Measurements from ENCODE around the gene GPHN. TPM values are rescaled to one million over a fixed set of nuclear protein-coding genes. Genes with fewer than 3 reads are reported as not detected.

Gene GPHN
- total and polyA plus RNA-seq, 2 of the 4 experiments (the other 2 are of a cell fraction), result 8.0 to 8.1 TPM

GRCh38 chr14:66541627-66542026 is 33.7 kb downstream of the GPHN start:
- intact Hi-C loops (cut with micrococcal nuclease), result no loop called here
- no peaks in the 10 kb centered on the region for H3K36me3 ChIP-seq (ENCODE audit: control insufficient read depth, insufficient read depth, low read length)
- H4K8ac ChIP-seq (ENCODE audit: low read depth in 2 of 2, low read length in 2 of 2), result no peak overlapping the region
- TF ChIP-seq MXI1 (IDR thresholded peaks at IDR 0.05; ENCODE audit: borderline replicate concordance, low read depth, low read length) (no peak), SMC3 (IDR thresholded peaks at IDR 0.05; ENCODE audit: low read depth, low read length) (no peak), BHLHE40 (IDR thresholded peaks at IDR 0.05; ENCODE audit: low read depth, low read length) (no peak)
- dilution Hi-C loops (cut with HindIII; ENCODE audit: low sequenced_read_pairs, unreplicated experiment), result no loop called here
- no peak overlapping the region for H3K4ac ChIP-seq (ENCODE audit: low read depth, low read length)
- H3K4me2 ChIP-seq (ENCODE audit: low read depth, low read length), result no peak overlapping the region
- H3K27me3 ChIP-seq (ENCODE audit: control insufficient read depth, insufficient read depth, low read length), result no peaks in the 10 kb centered on the region
- no peak for DNase-seq
- no peak overlapping the region for H4K91ac ChIP-seq (ENCODE audit: insufficient read depth, low read depth, low read length)
- ChIA-PET POLR2A (ENCODE audit: unreplicated experiment) (no interaction called here), CTCF (no interaction called here)
- H2AK5ac ChIP-seq (ENCODE audit: low read depth, low read length), result no peak overlapping the region
- H3K4me1 ChIP-seq (ENCODE audit: control insufficient read depth, insufficient read depth, low read length), result no peaks in the 10 kb centered on the region
- H2AK9ac ChIP-seq (replicated peaks; ENCODE audit: low read depth, low read length, poor library complexity), result no peak overlapping the region
- H3K56ac ChIP-seq (ENCODE audit: extremely low read depth, insufficient read depth, low read length), result no peak overlapping the region
- in situ Hi-C loops (cut with MboI; ENCODE audit: low sequenced_read_pairs), result no loop called here
- H2BK15ac ChIP-seq (ENCODE audit: low read depth, low read length), result no peak overlapping the region
- no peak overlapping the region for H2BK120ac ChIP-seq (ENCODE audit: low read depth, low read length)
- no peaks in the 10 kb centered on the region for H3K9me3 ChIP-seq (ENCODE audit: control insufficient read depth, insufficient read depth, low read length)
- H3K9me1 ChIP-seq (ENCODE audit: insufficient read depth, low read length), result no peaks in the 10 kb centered on the region
- no CpG with 5 or more reads among the region's 3 CpGs for WGBS, 2 experiments (ENCODE audit: extremely low coverage in 2 of 2, insufficient read length in 1 of 2)
- no peak overlapping the region for H2AFZ ChIP-seq (replicated peaks; ENCODE audit: low read length, poor library complexity)
- no peak for ATAC-seq (ENCODE audit: low read depth)
- H3K14ac ChIP-seq (replicated peaks; ENCODE audit: low read depth, low read length), result no peak overlapping the region
- no peaks in the 10 kb centered on the region for H4K20me1 ChIP-seq (ENCODE audit: insufficient read depth, low read length)
- H2BK20ac ChIP-seq (ENCODE audit: low read depth, low read length), result no peak overlapping the region
- BruUV-seq (replicated peaks), result no TSS peak
- H4K5ac ChIP-seq (ENCODE audit: low read depth, low read length), result no peak overlapping the region
- no peak overlapping the region for H3K23ac ChIP-seq (ENCODE audit: low read depth, low read length)
- H3K4me3 ChIP-seq (ENCODE audit: insufficient read depth, low read depth, low read length), result no peak overlapping the region
- H3K18ac ChIP-seq (ENCODE audit: low read depth, low read length), result no peak overlapping the region
- no peak overlapping the region for H3K9ac ChIP-seq (ENCODE audit: low read depth, low read length)
- H2BK5ac ChIP-seq (ENCODE audit: low read depth, low read length, poor library complexity, severe bottlenecking), result no peak overlapping the region
- no peak overlapping the region for H3K27ac ChIP-seq (ENCODE audit: insufficient read depth, low read length)
- H3K79me1 ChIP-seq (ENCODE audit: low read depth in 1 of 2, low read length in 2 of 2), result no peaks in the 10 kb centered on the region; a peak in 1 of 4 replicates
